Breast epithelium (tissue), 4 donors: ENCODE measurements around the gene TBX2. TPM values are rescaled to one million over a fixed set of nuclear protein-coding genes. Genes with fewer than 3 reads are reported as not detected.

Source experiments
- DNase-seq, 2 donors: peaks; one replicate each; pipeline ENCODE4 v3.0.0-alpha.2; 2019; ENCODE audit warnings: low spot score in 2 of 2
- H3K27ac ChIP-seq, 2 donors: fragments of 200-600 bp; sonication (generic) in 1 of 2; one replicate each; pipeline ENCODE4 v1.5.1; 2016 to 2019; ENCODE audit warnings: mild to moderate bottlenecking in 1 of 2
- H3K27me3 ChIP-seq, 2 donors: fragments of 200-600 bp; sonication (generic) in 1 of 2; one replicate each; pipeline versions ENCODE4 v1.5.1 to v1.6.0; 2017 to 2019; ENCODE audit warnings: control low read depth in 1 of 2, mild to moderate bottlenecking in 1 of 2
- H3K36me3 ChIP-seq: fragments of 200-600 bp; one replicate; pipeline ENCODE4 v1.5.1; 2019
- H3K4me1 ChIP-seq, 2 donors: fragments of 200-600 bp; sonication (generic); one replicate each; pipeline ENCODE4 v1.5.1; 2016 to 2019; ENCODE audit warnings: control low read depth in 1 of 2
- H3K4me3 ChIP-seq, 3 donors: fragments of 200-600 bp; sonication (generic); 1 replicate in 2 of 3; 2 replicates in 1 of 3; pipeline ENCODE4 v1.5.1; 2016 to 2019; ENCODE audit warnings: mild to moderate bottlenecking in 3 of 3, moderate library complexity in 2 of 3
- H3K9me3 ChIP-seq, 2 donors: fragments of 200-600 bp; sonication (generic) in 1 of 2; one replicate each; pipeline ENCODE4 v1.5.1; 2016 to 2019; ENCODE audit warnings: control low read depth in 1 of 2
- CTCF ChIP-seq, 3 donors: fragments of 450-650 bp; IDR thresholded peaks; one replicate each; pipeline ENCODE4 v1.5.1; 2016 to 2017; ENCODE audit warnings: antibody characterized with exemption in 3 of 3, mild to moderate bottlenecking in 3 of 3, moderate library complexity in 3 of 3
- POLR2A ChIP-seq: fragments of 450-650 bp; IDR thresholded peaks from one replicate; pipeline ENCODE4 v1.6.1; 2016; ENCODE audit warnings: antibody characterized with exemption, mild to moderate bottlenecking, moderate library complexity
- POLR2AphosphoS5 ChIP-seq, 3 donors: sonication (generic); formaldehyde crosslinking; IDR thresholded peaks; one replicate each; pipeline ENCODE4 v1.6.1; 2017; ENCODE audit warnings: antibody characterized with exemption in 3 of 3
- intact Hi-C: fragments of 100-400 bp; cut with DNase I; formaldehyde crosslinking; loops from one replicate; pipeline ENCODE4 v1.15.1; 2023; ENCODE audit warnings: low total_unique reads
- total RNA-seq, 3 donors: library from RNA; depleted of rRNA; stranded (reverse); fragments of >200 nt; gene quantifications; one replicate each; pipeline ENCODE4 v1.1.0, GENCODE V29; 2016

Gene TBX2
- total RNA-seq, 3 donors from 2014 or later: 4.8 to 8.5 (median 5.7) TPM

GRCh38 chr17:61392679-61393078, 7.0 kb upstream of the TBX2 start:
- intact Hi-C loops: no loop called here
- no peak for DNase-seq
- H3K36me3 ChIP-seq: no peaks in the 10 kb centered on the region
- H3K27me3 ChIP-seq: peaks cover 5 to 13% of the 10 kb centered on the region in 2 donors
- no peak overlapping the region for H3K4me3 ChIP-seq
- TF ChIP-seq CTCF (IDR thresholded peaks at IDR 0.05) (no peak), POLR2AphosphoS5 (IDR thresholded peaks at IDR 0.05) (no peak), POLR2A (no peak)
- no peaks in the 10 kb centered on the region for H3K9me3 ChIP-seq
- H3K4me1 ChIP-seq: peaks cover 0 to 3% of the 10 kb centered on the region in 2 donors
- H3K27ac ChIP-seq: no peak overlapping the region

- no peak overlapping the region for H3K4me3 ChIP-seq
- TF ChIP-seq POLR2AphosphoS5 (IDR thresholded peaks at IDR 0.05) (no peak), POLR2A (no peak), CTCF (IDR thresholded peaks at IDR 0.05) (no peak)
- peaks cover 0 to 3% of the 10 kb centered on the region in 2 donors for H3K4me1 ChIP-seq
- peak overlapping the region in 1 of 2 donors; percentile 94 for H3K27ac ChIP-seq
- intact Hi-C loops: no loop called here
- no peak for DNase-seq
- no peaks in the 10 kb centered on the region for H3K36me3 ChIP-seq
- H3K9me3 ChIP-seq: no peaks in the 10 kb centered on the region
- H3K27me3 ChIP-seq: peaks cover 5 to 13% of the 10 kb centered on the region in 2 donors
These were observed 6.1 kb upstream of the TBX2 start for GRCh38 chr17:61393550-61393903.

- Histone ChIP-seq H3K9me3 (no peaks in the 10 kb centered on the region), H3K27me3 (peaks cover 8 to 13% of the 10 kb centered on the region in 2 donors), H3K4me1 (peaks cover 0 to 3% of the 10 kb centered on the region in 2 donors), H3K27ac (peak overlapping the region in 1 of 2 donors; percentile 94), H3K36me3 (no peaks in the 10 kb centered on the region), H3K4me3 (no peak overlapping the region)
- intact Hi-C loops: no loop called here
- no peak for DNase-seq
- TF ChIP-seq POLR2AphosphoS5 (IDR thresholded peaks at IDR 0.05) (no peak), CTCF (IDR thresholded peaks at IDR 0.05) (no peak), POLR2A (no peak)
These were observed 5.6 kb upstream of the TBX2 start for GRCh38 chr17:61393904-61394629.

GRCh38 chr17:61394630-61395408, 4.8 kb upstream of the TBX2 start:
- Histone ChIP-seq H3K27ac (peak overlapping the region in 1 of 2 donors; percentile 94), H3K4me1 (peaks cover 0 to 3% of the 10 kb centered on the region in 2 donors), H3K27me3 (peaks cover 12 to 13% of the 10 kb centered on the region in 2 donors), H3K4me3 (peak overlapping the region in 1 of 3 donors; percentile 95), H3K36me3 (no peaks in the 10 kb centered on the region), H3K9me3 (no peaks in the 10 kb centered on the region)
- DNase-seq: no peak
- TF ChIP-seq POLR2A: no peak
- no peak for TF ChIP-seq POLR2AphosphoS5 (IDR thresholded peaks at IDR 0.05)
- TF ChIP-seq CTCF (IDR thresholded peaks at IDR 0.05): no peak
- intact Hi-C loops: no loop called here
